A673 (cell line): ENCODE results near the gene TMEM150A.

Source experiments
- CTCF ChIP-seq: fragments of 300-800, 200-600 bp; sonication (generic); conservative IDR thresholded peaks from 2 replicates; pipeline ENCODE4 v1.5.1; 2017; ENCODE audit warnings: low read depth, mild to moderate bottlenecking, antibody characterized with exemption, low read length, moderate library complexity, mixed read lengths
- EZH2 ChIP-seq: fragments of 200-600 bp; sonication (generic); IDR thresholded peaks from 2 replicates; pipeline ENCODE4 v1.6.1; 2017; ENCODE audit warnings: borderline replicate concordance, low read depth, mild to moderate bottlenecking, mixed read lengths, antibody characterized with exemption, low read length; ENCODE audit not compliant: poor library complexity, severe bottlenecking

GRCh38 chr2:85575739-85576138 is 26.8 kb downstream of the TMEM150A start:
- TF ChIP-seq EZH2 (no peak), CTCF (no peak)
